NOMO-1 treated with dmso at 0.1 percent for 144 hours (cell line): ENCODE measurements around the gene CHDH.

ENCODE experiments used
- DNase-seq: peaks from one replicate; lab custom pipeline; 2025; ENCODE audit not compliant: unreplicated experiment; lab: John Stamatoyannopoulos, UW

Gene CHDH

GRCh38 chr3:53794597-53794996, 51.6 kb downstream of the CHDH start:
- no peak for DNase-seq

- no peak for DNase-seq
Measured at GRCh38 chr3:53792866-53793265, 53.4 kb downstream of the CHDH start.

- no peak for DNase-seq
Measured at GRCh38 chr3:53791317-53791716, 54.9 kb downstream of the CHDH start.

GRCh38 chr3:53790470-53790869, 55.7 kb downstream of the CHDH start:
- no peak for DNase-seq

GRCh38 chr3:53789459-53789858, 56.8 kb downstream of the CHDH start:
- no peak for DNase-seq

- DNase-seq: no peak
Measured at GRCh38 chr3:53788038-53788437, 58.2 kb downstream of the CHDH start.

- DNase-seq: no peak
Measured at GRCh38 chr3:53787016-53787415, 59.2 kb downstream of the CHDH start.

GRCh38 chr3:53780806-53781205, 65.4 kb downstream of the CHDH start:
- DNase-seq: no peak

- DNase-seq: no peak
Measured at GRCh38 chr3:53780171-53780570, 66.0 kb downstream of the CHDH start.

- no peak for DNase-seq
Measured at GRCh38 chr3:53778153-53778552, 68.1 kb downstream of the CHDH start.

- DNase-seq: no peak
Measured at GRCh38 chr3:53777468-53777867, 68.8 kb downstream of the CHDH start.

GRCh38 chr3:53776494-53777101, 69.6 kb downstream of the CHDH start:
- no peak for DNase-seq

- DNase-seq: no peak
Measured at GRCh38 chr3:53775834-53776251, 70.4 kb downstream of the CHDH start.

- no peak for DNase-seq
Measured at GRCh38 chr3:53775018-53775417, 71.2 kb downstream of the CHDH start.

- DNase-seq: no peak
Measured at GRCh38 chr3:53774414-53774813, 71.8 kb downstream of the CHDH start.

GRCh38 chr3:53773611-53774368, 72.4 kb downstream of the CHDH start:
- DNase-seq: no peak

GRCh38 chr3:53773021-53773436, 73.2 kb downstream of the CHDH start:
- DNase-seq: no peak

- no peak for DNase-seq
Measured at GRCh38 chr3:53772562-53772961, 73.7 kb downstream of the CHDH start.

GRCh38 chr3:53768478-53769459, 77.5 kb downstream of the CHDH start:
- DNase-seq: no peak

- no peak for DNase-seq
Measured at GRCh38 chr3:53766706-53767105, 79.5 kb downstream of the CHDH start.

- DNase-seq: no peak
Measured at GRCh38 chr3:53765753-53766152, 80.5 kb downstream of the CHDH start.
